GM12801 (cell line): ENCODE measurements around the gene COL19A1.

Source experiments
- CTCF ChIP-seq: IDR thresholded peaks from one replicate; pipeline ENCODE4 v1.5.1; 2011; ENCODE audit warnings: control low read depth; ENCODE audit not compliant: insufficient read length; ENCODE audit errors: extremely low read depth

The COL19A1 gene

GRCh38 chr6:69957985-69958559, 91.7 kb downstream of the COL19A1 start:
- no peak for TF ChIP-seq CTCF

- no peak for TF ChIP-seq CTCF
These were observed 92.6 kb downstream of the COL19A1 start for GRCh38 chr6:69958978-69959377.

GRCh38 chr6:69973138-69973537, 106.8 kb downstream of the COL19A1 start:
- no peak for TF ChIP-seq CTCF

DNA sequence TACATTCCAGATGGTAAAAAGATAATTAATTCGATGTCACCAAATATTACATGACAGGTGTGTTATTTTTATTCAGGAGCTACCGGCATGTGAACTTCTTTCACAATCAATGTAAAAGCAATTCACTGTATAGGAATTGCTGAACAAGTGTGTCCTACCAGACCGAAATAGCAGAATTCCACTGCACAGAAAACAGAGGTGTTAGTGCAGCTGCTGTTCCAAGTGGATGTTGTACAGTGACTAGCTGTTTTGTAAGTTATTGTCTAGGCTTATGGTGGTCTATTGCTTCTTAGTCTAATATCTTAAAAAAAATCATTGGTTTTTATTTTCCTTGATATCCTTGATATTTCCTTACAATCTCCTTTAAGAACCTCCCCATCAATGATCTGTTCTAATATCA, 107.4 kb downstream of the COL19A1 start:
- TF ChIP-seq CTCF, result no peak

DNA sequence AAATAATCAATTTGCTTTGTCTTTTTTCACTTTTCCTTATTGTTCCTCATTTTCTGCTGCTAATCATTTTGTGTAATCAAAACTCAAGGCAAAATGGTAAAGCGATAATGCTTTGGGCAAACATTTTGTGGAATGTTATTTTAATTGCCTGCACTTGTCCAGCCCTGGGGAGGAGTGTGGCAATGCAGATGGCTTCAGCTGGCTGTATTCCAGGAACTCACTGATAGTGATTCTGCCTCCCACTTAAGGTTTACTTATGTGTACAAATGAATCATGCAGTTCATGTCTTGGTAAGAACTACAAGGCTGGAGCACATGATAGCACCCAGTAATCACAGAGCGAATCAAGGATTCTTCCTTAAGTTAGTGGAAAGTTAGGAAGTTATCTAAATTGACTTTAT, 107.8 kb downstream of the COL19A1 start:
- TF ChIP-seq CTCF, result no peak

- no peak for TF ChIP-seq CTCF
These were observed 110.3 kb downstream of the COL19A1 start for GRCh38 chr6:69976591-69977090.

DNA sequence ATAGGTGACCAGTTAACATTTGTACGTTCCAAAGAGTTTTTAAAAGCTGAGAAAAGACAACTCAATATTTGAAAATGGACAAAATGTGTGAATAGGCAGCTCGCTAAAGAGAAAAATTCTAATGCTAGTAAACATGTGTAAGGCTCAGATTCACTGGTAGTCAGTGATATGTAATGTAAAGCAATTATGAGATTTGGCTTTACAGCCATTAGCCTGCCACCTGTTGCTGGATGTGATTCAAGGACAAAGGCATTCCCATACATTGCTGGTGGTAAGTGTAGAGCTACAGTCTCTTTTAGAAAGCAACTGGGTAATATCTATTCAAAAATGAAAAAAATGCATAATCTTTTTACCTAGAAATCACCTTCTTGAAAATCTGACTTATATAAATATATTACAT, 114.3 kb downstream of the COL19A1 start:
- TF ChIP-seq CTCF, result no peak
